Midbrain (tissue), 1 donor: Measurements from ENCODE around the gene CEPT1.

Experiments
- DNase-seq: peaks from one replicate; lab custom pipeline; 2025; lab: John Stamatoyannopoulos, UW

Gene CEPT1

DNA sequence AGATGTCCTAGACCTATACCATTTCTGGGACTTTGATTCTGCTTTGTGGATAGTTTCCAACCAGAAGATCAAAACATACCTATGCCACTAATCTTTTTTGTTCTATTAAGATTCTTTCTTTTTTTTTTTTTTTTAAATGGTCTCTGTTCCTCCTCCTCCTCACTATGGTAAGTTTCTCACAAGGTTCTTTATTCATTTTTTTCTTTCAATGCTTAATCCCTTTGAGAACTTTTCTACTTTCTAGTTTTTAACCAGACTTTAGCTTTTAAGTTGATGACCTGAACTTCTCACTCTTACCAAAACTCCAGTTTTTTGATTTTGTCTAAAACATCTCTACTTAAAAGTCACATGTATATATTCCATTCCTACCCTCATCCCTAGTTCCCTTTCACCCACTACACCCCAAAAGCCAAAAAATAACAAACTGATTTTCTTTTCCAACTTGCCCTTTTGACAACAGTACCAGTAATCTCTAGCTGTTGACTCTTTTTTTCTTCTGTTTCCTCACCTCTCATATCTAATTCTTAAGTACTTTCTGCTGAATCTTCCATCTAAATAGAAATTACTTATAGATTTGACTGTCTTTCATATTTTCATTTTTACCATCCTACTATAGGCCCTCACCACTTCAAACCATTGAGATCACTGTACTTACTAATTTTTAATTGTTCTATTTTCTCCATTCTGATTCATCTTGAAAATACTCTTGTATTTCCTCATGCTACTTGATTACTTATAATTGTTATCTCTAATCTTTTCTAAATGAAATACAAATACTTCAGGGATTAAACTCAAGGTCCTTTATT is 6.1 kb downstream of the CEPT1 start:
- no peak for DNase-seq

DNA sequence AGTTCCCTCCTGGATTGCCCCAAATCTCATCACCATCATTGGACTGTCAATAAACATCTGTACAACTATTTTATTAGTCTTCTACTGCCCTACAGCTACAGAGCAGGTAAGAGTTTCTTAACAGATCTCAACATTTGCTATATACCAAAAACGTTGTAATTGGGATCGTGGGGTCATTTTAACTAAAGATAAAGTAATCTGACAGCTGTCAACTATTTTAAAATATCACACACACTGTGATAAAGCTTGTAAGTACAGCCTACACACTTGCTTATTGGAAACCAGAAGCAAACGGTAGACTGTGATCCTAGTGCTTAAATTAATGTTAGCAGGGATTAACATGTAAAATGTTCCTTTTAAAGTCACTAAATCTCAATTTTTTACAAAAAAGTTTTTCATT is 7.9 kb downstream of the CEPT1 start:
- no peak for DNase-seq

DNA sequence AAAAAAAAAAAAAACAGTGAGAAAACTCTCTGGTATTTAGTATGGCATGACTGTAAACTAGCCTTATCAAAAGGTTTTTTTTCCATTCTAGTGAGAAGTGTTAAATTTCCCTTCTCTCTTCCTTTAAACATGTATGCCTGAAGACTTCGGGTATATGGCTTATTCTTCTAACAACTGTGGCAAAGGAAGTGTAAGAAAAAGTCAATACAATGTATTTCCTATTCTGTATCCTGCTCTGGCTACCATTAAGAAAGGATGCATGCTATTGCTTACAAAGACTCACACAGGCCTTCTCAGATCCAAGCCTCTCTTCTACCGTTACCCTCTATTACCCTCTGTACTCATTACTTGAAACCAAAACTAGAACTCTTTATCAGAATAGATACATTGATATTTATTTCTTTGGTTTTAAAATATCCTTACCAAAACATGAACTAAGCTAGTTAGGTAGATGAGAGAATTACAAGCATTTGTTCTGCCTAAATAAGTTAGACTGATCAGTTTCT is 8.4 kb downstream of the CEPT1 start:
- no peak for DNase-seq

DNA sequence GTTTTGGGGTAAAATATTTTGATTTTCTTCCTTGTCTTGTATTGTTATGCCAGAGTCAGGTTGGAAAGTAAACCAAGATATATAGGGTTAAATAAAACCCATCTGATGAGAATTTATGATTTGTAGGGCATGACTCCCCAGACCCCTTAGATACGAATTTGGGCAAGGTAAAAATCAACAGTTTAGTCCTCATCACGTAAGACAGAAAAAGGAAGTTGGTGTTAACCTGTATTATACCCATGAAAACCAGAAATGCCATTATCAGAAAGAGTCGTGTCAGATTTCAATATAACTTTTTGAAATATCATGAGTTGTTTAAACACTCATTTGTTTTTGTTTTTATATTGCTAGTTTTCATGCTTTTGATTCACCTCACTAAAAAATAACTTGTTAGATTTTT is 11.8 kb downstream of the CEPT1 start:
- no peak for DNase-seq

DNA sequence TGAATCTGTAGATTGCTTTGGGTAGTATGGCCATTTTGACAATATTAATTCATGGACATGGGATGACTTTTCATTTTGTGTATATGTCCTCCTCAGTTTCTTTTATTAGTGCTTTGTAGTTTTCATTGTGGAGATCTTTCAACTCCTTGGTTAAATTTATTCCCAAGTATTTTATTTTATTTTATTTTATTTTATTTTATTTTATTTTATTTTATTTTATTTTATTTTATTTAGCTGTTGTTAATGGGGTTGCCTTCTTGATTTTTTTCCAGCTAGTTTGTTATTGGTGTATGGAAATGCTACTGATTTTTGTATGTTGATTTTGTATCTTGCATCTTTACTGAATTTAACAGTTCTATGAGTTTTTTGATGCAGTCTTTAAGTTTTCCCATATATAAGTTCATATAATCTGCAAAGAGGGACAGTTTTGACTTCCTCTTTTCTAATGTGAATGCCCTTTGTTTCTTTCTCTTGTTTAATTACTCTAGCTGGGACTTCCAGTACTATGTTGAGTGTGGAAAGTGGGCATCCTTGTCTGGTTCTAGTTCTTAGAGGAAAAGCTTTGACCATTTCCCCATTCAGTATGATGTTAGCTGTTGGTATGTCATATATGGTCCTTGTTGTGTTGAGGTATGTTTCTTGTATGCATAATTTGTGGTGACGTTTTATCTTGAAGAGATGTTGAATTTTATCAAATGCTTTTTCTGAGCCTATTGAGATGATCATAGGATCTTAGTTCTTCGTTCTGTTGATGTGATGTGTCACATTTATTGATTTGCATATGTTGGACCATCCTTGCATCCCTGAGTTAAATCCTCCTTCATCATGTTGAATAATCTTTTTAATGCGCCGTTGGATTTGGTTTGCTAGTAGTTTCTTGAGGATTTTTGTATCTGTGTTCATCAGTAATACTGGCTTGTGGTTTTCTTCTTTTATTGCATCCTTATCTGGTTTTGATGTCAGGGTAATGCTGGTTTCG is 14.3 kb downstream of the CEPT1 start:
- DNase-seq = no peak

DNA sequence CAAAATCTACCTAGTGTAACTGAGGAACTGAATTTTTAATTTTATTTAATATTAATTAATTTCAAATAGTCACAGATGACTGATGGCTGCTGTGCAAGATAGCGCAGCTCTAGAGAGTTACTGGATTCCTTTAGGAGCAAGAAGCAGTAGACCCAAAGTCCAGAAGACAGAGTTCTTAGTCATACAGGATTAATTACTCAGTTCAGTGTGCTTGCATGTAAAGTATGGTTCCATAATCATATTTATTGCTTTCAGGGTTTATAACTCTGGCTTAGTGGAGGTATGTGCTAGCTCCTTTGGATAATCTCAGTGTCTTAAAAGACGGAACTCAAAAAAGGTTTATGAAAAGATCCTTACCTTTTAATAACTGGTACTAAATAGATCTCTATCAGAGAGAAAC is 17.4 kb downstream of the CEPT1 start:
- DNase-seq = no peak

DNA sequence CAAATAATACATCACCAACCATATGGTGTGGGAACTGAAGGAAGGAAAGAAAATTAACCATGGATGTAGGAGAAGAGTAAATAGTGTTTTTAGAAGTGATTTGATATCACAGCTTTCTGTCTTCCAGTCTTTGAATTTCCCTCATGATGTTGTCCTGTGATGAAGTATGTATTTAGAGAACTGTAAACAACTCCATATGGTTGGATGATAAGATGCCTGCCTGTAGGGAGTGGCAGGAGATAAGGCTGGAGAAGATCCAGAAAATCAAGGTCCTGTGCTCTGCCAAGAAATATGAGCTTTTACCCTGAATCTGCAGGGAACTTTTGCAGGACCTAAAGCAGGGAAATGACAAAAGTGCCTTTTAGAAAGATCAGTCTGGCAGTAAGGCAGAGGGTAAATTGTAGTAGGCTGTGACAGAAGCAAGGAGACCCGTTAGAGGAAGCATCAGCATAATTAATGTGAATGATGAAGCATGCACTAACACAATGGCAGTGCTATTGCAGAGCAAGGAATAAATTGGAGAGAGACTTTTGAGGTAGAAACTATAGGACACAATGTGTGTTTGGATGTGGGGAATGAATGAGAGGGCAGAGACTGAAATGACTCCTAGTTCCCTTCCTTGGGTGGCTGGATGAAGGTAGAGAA is 21.9 kb downstream of the CEPT1 start:
- no peak for DNase-seq

DNA sequence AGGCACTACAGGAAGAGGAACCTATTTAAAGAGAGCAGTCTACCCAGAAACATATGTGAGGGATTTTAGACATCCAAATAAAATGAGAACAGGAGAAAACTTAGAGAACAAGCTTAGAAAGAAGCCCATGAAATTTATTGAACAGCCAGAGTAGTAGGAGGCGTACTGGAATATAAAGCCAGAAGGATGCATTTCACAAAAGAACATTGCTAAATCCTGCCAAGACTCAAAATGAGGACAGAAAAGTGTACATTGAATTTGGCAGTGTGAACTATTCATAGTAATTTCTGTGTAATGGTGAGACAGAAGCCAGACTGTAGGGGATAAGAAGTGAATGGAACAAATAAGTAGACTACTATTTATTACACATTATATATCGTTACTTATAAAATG is 22.5 kb downstream of the CEPT1 start:
- DNase-seq = no peak

DNA sequence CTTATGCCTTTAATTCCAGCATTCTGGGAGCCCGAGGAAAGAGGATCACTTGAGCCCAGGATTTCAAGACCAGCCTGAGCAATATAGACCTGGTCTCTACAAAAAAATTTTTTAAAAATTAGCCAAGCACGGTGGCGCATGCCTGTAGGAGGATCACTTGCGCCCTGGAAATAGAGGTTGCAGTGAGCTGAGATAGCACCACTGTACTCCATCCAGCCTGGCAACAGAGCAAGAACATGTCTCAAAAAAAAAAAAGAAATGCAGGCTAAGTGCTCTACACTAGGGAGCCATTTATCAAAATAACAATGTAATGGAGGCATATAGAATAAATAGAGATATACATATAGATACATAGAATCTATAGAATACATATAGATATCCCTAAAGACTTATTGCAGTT is 23.3 kb downstream of the CEPT1 start:
- no peak for DNase-seq

DNA sequence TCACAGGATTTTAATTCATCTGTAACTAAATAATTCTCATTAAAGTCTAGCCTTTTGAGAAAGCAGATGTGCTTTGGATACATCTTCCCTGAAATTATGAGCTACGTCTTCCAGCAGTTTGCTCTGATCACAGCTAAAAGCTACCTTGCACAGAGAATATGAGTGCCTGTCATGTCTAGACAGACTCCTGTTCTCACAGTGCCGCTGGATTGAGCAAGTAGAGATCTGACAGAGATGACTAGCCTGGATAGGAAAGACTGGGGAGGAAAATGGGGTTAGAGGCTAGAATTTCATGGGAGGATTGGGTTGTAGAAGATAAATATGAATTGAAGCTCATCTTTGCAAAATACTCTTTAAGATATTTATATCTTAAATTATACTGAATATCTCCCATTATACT is 24.1 kb downstream of the CEPT1 start:
- DNase-seq = no peak

DNA sequence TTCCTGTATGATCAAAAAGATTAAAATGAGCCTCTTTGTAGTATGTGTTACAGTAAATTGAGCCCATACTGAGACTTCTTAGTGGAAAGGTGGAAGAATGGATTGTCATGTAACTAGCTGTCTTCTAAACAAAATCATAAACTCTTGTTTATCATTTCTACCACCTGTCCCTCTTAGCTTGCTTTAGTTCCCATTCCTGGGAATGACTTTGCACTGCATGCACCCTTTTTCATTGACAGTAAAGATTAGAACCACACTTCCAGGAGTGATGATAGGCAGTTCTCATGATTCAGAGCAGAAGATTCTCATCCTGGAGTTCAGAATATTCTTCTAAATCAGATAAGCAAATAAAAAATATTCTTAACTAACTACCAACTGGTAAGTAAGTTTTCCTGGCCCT is 32.4 kb downstream of the CEPT1 start:
- no peak for DNase-seq

DNA sequence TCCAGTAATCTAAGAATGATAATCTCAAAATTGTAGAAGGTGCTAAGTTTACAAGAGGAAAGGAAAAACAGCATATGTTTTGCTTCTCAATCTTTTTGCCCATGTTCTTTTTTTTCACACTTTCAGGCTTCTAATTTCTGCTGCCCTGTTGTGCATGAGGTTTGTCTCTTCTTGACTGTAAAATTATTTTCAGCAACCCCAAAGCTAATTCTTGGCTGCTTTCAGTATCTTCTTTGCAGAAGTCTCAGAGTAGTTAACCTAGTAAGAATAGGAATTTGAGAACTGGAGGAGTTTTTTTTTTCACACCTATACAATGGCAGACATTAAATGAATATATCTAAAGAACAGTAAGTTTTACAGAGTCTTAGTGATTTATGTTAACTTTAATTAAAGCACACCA is 34.0 kb downstream of the CEPT1 start:
- DNase-seq = no peak

DNA sequence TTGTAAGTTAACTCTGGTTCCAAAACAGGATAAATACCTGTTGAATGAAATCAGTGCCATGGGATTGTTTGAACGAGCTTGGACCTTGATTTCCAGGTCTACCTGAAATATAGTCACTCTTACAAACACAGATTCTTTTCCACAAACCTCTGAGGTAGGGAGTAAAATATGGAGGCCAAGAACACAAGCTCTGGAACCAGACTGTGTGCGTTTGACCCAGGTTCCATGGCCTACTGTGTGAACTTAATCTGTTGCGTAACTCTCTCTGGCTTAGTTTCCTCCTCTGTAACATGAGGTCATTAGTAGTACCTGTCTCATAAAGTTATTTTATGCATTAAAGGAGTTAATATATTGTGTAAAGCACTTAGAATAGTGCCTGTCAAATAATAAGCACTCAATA is 35.3 kb downstream of the CEPT1 start:
- DNase-seq = no peak

DNA sequence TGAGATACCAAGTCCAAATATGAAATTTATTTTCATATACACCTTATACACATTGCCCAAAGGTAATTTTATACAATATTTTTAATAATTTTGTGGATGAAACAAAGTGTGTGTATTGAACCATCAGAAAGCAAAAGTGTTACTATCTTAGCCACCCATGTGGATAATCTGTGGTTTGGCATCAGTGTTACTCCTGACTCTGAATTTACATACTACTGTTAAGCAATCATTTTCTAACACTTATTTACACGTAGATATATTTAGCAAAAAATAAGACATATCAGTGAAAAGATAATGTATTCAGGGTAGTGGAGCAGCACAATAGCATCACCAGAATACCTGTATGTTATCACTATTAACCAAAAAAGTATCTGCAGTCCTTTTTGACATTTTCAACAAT is 36.7 kb downstream of the CEPT1 start:
- DNase-seq = no peak

DNA sequence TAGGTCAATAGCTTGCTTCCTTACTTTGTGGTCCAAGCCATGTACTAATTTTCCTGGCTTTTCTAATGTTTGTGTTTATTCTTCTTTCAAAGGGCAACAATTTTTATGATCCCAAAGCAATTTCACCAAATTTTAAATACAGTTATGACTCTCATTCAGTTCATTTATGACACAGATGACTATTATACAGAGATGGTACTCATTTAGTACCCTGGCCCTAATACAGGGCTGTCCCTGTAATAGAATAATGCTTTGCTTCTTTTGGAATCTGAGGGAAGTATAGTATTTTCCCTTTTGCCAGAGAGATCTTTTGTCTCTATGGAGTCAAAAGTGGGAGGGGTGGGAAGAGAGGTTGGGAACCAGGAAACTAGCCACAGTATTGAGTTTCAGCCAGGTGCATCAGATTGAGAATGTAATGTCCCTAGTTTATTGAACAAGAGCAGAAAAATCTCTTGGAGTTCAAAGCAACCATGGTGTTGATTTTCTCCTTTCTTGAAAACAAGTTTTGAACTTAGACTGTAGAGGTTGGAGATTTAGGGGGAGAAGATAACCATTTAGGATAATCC is 40.0 kb downstream of the CEPT1 start:
- DNase-seq = no peak

DNA sequence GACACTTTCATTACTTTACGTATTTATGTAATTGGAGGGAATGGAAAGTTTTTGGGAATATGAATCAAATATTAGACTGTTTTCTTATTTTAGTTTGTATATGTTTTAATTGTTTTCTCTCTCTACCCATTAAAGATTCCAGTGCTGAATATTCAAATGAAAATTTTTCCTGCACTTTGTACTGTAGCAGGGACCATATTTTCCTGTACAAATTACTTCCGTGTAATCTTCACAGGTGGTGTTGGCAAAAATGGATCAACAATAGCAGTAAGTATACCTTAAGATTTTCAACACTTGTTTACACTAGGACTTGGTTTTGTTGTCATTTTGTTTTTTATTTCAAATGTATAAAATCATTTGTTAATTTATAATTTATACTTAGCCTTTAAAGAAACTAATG is 42.0 kb downstream of the CEPT1 start:
- no peak for DNase-seq

DNA sequence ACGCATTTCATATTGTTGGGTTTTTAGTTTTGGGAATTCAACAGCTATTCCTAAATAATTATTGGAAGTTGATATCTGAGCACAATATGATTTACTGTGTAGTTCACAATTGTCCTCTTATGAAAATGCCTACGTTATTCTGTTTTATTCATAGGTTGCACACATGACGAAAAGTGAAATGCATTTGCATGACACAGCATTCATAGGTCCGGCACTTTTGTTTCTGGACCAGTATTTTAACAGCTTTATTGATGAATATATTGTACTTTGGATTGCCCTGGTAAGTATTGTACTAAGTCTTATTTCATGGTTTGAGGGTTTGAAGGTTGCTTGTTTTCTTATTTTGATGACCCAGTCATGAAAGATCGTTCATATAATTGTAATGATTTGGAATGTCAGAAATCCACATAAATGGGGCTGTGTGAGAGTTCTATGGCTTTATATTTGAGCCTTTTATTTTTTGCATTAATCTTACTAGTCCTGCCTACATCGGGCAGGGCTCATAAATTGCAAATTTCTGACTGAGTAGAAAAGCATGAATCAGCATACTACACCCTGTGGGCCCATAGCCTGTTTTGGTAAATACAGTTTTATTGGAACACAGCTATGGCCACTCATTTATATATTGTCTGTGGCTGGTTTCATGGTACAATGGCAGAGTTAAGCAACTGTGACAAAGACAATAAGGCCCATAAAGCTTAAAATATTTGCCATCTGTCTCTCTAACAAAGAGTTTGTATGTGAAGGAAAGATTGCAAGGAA is 43.5 kb downstream of the CEPT1 start:
- no peak for DNase-seq

DNA sequence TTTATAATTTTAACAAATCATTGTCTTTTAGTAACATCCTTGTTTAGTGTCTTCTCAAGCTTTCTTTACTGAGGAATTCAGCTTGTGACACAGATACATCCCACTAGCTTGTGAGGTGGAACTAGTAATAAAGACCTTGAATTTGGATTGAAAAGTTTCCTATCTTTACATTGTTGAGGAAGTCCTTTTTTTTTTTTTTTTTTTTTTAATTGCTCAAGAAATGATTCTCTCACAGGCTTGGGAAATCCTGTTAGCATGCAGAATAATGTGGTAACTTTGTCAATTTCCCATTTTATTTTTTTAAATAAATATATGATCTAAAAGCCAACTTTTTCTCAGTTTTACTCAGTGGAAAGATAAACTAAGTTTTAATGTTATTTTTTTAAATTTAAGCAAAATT is 44.6 kb downstream of the CEPT1 start:
- no peak for DNase-seq

DNA sequence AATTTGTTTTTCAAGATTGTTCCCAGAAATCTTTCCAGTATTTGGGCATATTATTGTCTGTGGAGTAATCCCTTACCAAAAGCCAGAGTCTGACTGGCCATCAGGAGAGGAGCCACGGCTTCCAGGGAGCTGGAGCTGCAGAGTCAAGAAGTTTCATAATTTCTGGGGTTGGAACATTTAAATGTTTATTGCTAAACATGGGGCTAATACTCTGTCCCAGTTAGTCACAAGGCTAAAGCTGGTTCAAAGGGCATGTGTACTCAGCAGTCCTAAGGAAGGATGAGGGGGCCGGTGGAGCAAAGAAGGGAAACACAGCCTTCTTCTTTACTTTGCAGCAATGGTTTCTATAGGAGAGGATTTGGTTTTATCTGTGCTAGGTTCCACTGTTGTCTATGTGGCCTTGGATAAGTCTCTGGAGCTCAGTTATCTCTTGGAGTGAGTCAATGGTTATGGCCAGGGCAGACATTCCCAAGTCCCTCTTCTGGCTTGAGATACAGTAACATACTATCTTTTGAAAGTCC is 51.0 kb downstream of the CEPT1 start:
- DNase-seq = no peak

DNA sequence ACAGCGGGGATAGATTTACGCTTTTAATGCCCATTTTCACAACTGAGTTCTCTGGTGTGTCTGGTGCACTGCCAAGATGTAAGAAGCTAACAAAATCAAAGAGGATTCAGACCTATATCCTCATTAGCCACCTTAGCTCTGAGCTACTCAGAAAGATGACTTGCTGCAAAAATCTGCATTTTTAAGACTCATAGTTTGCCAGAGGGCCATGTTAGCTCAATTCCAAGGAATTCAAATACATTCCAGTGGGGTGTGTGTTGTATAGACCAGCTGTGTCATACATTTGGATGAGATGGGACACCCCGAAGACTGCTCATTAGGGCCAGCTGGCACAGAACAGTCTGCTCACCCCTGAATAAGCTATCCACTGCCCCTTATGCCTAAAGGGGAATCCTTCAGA is 51.5 kb downstream of the CEPT1 start:
- no peak for DNase-seq

DNA sequence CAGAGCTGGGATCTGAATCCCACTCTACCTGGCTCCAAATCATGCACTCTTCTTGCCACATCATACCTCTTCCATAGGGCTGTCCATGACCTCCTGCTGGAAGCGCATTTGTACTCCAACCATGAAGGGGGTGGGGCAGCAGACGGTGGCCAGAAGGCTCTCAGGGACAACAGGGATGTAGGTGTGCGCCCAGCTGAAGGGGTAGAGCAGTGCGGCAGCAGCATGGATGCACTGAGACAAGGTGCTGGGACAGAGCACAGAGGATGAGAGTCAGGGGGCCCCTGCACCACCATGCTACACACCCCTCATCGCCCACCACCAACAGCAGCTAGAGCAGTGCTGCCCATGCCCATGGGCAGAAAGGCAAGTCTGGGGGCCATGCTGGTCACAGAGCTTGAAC is 52.1 kb downstream of the CEPT1 start:
- DNase-seq = no peak
